Cerebellar nuclear complex (tissue), 1 donor: ENCODE measurements around the gene MAGI2.
A peak's percentile ranks its signal among the peaks of the same experiment; 100 is the strongest.
"Not testable (repeated sequence)": the region's sequence is repeated elsewhere in the genome, so short reads cannot be mapped to it uniquely, and the experiment has no call there.

Source experiments
- DNase-seq, 2 experiments: peaks; one replicate each; lab custom pipeline; 2025; lab: John Stamatoyannopoulos, UW

The MAGI2 gene

DNA sequence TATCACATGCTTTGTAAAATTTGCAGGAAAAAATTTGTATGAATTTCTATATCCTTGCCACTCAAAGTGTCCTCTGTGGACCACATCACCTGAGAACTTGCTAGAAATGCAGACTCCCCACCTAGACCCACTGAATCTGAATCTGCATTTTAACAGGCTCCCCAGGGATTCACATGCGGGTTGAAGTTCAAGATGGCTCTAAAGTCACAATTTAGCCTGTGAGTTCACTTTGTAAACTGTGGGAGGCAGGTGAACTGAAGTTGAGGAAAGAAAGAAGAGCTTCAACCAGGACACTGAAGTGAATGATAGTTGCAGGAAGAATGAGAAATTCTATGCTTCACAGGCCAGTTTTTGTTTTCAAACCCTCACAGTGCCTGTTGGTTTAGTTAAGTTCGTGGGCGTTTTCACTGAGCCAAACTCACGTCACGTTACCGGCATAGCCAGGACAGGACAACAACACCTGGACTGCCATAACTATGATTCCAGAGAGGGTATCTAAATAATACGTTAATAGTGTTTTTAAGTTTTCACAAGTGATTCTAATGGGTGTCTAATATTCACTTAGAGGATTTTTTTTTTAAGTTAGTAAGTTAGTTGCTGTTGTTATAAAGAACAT lies 1414.9 kb downstream of the MAGI2 start:
- DNase-seq = no peak

DNA sequence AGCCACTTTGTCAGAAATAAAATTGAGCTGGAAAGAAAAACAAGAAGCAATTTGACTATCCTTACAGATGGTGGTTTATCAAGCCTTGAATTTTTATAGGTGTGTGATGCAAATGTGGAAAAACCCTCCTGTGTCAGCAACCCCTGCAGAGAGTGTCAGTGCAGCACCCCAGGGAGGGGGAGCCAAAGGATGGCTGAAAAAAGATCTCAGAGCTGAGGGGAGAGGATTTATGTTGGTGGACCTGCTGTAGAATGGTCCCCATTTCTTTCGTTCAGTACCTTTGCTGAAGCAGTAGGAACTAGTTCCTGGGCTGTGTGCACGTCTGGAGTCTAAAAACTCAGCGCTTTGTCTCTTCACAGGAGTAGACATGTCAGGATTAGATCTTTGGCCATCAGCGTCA lies 1415.9 kb downstream of the MAGI2 start:
- no peak for DNase-seq

DNA sequence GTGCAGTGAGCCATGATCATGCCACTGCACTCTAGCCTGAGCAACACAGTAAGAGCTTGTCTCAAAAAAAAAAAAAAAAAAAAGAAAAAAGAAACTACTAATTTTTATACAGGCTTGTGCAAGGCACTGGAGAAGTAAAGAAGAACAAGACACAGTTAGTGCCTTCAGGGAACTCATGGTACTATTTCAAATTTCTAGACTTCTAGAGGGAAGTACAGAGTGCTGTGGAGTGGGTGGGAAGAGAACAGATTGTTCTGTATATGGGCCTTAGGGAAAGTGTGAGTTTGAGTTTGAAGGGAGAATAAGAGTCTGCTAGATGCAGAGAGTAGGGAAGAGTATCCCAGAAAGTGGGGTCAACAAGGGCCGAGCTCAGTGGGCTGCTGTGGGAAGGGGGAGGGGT lies 1420.1 kb downstream of the MAGI2 start:
- no peak for DNase-seq

GRCh38 chr7:78026492-78026891 lies 1427.0 kb downstream of the MAGI2 start:
- DNase-seq = no peak

DNA sequence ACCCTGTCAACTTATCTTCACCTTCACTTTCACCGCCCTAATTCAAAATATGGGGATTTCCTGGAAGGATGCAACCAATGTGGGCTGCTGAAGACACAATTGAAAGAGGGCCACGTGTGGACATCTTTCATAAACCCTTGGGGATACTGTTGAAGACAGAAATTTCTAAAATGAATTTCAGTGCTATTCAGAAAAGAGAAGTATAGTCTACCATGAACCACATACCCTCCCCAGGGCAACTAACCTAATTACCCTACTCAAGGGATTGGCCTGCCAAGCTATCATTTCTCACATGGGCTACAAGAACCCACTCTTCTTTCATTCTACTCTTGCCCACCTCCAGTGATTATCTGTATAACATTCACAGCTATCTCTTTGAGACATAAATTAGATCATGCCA lies 1428.9 kb downstream of the MAGI2 start:
- no peak for DNase-seq

GRCh38 chr7:78023191-78023590 lies 1430.3 kb downstream of the MAGI2 start:
- DNase-seq = no peak

DNA sequence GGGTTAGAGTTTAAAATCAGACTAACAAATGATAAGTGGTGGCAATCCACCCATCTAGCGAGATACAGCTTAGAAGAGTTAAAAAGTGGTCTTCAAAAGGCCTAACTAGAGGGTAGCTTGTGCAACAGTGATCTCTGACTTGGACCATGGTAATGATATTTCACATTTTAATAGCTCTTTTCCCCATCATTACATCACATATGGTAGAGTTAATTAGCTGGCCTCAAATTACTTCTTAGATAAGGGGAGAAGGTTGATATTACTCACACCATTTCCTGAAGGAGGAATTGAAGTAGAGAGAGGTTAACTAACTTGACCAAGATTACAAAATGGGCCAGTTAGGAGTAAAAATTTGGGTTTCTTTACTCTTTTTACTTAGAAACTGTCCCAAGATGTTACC lies 1431.3 kb downstream of the MAGI2 start:
- DNase-seq = no peak

GRCh38 chr7:78020874-78021249 lies 1432.6 kb downstream of the MAGI2 start:
- DNase-seq = no peak

- DNase-seq = no peak
Observed at GRCh38 chr7:78020136-78020873, 1433.2 kb downstream of the MAGI2 start.

DNA sequence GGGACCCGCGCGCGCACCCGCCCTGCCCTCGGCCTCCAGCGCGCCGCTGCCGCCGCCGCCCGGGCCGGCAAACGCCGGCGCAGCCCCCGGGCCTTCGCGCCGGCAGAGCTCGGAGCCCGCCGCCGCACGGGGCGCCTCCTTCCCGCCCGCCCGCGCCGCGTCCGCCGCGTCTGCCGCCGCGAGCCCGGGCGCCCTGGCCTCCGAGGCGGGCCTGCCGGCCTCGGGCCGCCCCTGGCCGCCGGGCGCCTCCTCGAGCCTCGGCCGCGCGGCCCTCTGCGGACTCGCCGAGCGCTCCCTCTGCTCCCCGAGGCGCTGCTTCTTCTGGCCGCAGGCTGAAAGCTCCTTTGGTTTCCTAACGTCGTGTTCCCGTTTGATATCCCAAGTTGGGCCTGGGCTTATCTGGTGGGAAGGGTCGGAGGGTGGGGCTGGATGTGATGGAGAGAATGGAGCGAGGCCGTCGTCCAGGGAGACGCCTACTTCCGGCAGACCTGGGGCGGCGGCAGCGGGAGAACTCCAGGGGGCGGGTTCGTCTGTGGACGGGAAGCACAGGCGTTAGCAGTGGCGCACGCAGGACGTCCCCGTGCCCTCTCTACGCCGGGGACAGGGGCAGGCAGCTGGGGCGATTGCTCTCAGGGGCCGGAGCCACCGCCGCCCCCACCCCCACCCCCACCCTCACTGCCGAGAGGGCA lies 1433.9 kb downstream of the MAGI2 start:
- peak in 1 of 2 experiments; percentile 13 for DNase-seq

DNA sequence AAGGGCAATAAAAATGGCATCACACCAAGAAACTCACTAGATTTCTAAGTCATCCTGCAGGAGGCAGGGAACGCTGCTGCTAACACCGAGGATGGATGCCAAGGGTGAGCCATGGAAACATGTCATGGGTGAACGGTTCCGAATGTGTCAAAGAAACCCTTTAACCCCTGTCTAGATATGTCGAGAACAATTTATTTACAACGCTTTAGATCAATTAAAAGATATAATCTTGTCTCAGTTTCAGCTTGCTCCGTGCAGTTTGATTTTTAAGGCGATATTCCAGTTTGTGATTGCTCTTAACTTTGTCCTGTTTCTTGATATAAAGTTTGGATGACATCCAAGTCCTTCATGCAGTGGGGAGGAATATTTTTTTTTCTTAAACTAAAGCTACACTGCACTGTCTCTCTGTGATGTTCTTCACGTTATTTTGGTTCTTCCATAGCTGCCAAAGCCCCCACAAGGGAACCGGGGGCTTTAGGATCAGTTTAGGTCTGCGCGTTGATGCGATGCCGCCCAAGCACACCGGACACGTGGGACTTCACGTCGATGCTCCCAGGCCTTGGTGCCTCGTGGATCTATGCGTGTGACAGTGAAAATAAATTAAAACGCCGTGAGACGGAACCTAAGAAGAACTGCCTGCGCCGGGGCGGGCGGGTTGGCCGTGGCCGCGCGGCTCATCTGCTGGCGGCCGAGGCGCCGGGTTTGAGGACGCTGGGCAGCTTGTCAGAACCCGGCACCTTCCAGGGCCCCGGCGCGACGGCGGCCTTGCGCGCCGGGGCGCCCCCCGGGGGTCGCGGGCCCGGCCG lies 1434.6 kb downstream of the MAGI2 start:
- DNase-seq = no peak

GRCh38 chr7:78017591-78018100 lies 1435.8 kb downstream of the MAGI2 start:
- no peak for DNase-seq

DNA sequence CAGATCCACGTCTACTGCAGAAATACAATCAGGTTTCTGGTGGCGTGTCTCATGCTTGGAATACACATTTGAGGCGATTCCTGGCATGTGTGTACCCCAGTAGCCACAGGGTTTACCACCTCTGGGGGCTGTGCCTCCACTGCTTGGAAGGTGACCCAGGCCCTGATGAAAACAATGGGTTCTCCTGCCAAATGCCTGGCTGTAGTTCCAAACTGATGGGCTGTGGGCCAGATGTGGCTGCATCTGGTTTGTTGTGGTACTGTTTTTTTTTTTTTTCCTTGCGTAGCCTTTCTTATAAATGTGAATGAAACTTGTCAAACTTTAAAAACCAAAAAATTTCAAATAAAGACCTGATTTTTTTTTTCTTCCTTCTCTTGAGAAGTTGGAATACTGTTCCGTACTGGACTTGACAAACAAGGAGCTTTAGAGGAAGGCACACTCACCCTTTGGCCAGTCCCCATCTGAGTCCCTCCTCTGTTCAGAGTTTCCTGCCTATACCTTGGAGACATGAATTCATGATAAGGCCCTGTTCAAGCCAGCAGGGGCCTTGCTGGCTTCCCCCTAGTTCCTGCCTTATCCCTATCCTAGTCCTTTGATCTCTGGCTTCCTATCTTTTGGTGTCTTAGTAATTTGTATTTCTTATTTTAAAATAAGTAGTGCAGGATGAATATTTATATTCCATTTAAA lies 1437.8 kb downstream of the MAGI2 start:
- DNase-seq = no peak

DNA sequence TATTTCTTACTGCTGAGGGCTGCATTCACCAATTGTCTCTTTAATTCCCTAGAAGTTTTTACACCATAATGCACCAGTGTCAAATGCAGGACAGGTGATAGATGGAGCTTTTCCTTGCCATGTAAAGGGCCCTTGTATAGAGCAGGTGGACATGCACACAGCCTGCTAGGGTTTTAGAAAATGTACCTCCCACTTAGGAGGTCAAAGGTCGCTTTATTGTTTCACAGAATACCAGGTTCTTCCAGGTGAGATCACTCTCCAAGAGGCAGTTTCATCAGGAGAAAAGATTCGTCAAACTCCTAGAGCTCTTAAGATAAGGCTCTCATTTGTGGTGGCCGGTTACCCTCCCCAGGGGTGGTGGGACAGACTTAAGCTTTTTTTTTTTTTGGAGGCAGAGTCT lies 1439.1 kb downstream of the MAGI2 start:
- no peak for DNase-seq

DNA sequence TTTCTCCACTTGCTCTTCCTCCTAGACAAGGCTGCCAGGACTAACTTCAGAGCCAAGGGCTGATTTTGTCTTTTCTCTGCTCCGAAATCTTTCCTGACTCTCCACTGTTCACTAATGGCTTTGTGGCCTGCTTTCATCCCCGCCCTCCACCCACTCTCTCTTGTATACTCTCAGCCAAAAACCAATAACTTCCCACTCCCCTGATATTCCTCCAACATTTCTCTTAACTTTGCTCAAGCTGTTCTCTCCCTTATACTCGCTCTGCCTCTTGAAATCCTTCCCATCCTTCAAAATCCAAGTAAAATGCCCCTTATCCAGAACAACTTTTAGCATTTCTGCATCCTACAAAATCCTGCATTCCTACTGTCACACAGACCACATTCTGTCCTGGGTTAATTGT lies 1440.1 kb downstream of the MAGI2 start:
- no peak for DNase-seq

GRCh38 chr7:78011642-78012041 lies 1441.8 kb downstream of the MAGI2 start:
- no peak for DNase-seq

- DNase-seq = no peak
Observed at GRCh38 chr7:78007231-78007630, 1446.2 kb downstream of the MAGI2 start.

DNA sequence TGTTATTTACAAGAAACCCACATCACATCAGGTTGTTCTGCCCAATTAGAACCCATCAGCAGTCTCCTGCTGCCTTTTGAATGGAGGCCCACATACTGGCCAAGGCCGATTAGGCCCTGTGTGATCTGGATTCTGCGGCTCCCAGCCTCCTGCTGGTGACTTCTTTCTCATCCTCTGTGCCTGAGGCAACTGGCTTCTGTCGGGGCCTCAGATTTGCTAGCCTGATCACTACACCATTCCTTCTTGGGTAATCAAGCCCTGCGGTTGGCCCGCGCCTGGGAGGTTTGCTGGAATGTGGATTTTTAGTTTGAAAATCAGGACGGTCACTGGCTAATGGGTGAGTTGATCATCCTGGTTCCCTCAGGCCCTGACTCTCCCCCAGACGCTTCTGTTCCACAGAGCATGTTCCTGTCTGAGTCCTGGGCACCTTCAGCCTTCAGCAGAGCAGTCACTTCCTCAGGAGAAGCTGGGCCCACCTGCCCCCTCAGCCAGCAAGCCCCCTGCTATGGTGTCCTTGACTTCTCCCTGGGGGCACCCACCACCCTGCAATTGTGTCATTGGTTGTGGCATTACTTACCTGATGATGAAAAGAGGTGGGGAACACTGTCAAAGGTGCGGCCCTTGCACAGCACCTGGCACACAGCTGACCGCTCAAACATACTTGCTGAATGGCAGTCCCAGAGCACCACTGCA lies 1447.3 kb downstream of the MAGI2 start:
- no peak for DNase-seq

DNA sequence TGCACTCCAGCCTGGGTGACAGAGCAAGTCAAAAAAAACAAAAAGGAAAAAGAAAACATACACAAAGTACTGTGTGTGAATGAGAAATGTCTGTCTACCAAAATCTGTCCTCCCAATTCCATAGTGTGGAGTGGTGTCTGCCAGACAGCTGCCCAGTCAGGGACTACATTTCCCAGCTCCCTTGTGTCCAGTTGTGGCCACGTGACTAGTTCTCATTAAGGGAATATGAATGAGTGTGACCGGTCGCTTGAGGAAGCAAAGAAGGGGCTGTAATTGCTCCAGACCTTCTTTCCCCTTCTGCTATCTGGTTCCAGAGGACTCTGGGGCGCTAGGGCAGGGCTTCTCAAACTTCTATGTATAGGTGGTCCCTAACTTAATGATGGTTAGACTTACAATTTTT lies 1450.8 kb downstream of the MAGI2 start:
- DNase-seq = no peak

DNA sequence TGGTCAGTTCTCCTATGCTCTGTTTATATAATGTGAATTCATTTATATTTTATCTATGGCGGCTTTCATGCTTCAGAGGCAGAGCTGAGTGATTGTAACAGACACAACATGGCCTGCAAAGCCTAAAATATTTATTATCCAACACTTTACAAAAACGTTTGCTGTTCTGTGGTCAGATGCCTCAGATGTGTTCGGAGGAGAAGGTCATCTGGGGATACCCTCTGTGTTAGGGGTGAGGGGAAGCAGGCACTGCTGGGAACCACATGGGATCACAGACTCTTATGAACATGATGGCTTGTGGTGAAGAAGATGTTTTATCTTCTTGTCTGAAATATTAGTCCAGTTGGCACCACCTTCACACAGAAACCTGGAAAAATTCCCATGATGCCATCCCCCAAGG lies 1451.4 kb downstream of the MAGI2 start:
- no peak for DNase-seq

- DNase-seq = not testable (repeated sequence)
Observed at GRCh38 chr7:77999168-77999567, 1454.3 kb downstream of the MAGI2 start.
